Suprapubic skin (tissue), 4 donors: Measurements from ENCODE around the gene ZNF784. TPM values are rescaled to one million over a fixed set of nuclear protein-coding genes. Genes with fewer than 3 reads are reported as not detected.
"Not testable (repeated sequence)": the region's sequence is repeated elsewhere in the genome, so short reads cannot be mapped to it uniquely, and the experiment has no call there.

Source experiments
- DNase-seq, 2 donors: peaks; one replicate each; pipeline ENCODE4 v3.0.0-alpha.2; 2019; ENCODE audit warnings: low spot score in 2 of 2
- H3K27ac ChIP-seq: fragments of 200-600 bp; sonication (generic); one replicate; pipeline ENCODE4 v1.5.1; 2019
- H3K27me3 ChIP-seq: fragments of 200-600 bp; sonication (generic); one replicate; pipeline ENCODE4 v1.5.1; 2019
- H3K36me3 ChIP-seq: fragments of 200-600 bp; sonication (generic); one replicate; pipeline ENCODE4 v1.5.1; 2019
- H3K4me1 ChIP-seq: fragments of 200-600 bp; sonication (generic); one replicate; pipeline ENCODE4 v1.5.1; 2019
- H3K4me3 ChIP-seq: fragments of 200-600 bp; sonication (generic); one replicate; pipeline ENCODE4 v1.5.1; 2019; ENCODE audit warnings: mild to moderate bottlenecking
- H3K9me3 ChIP-seq: fragments of 200-600 bp; sonication (generic); one replicate; pipeline ENCODE4 v1.5.1; 2019
- EP300 ChIP-seq: sonication (generic); formaldehyde crosslinking; IDR thresholded peaks from one replicate; pipeline ENCODE4 v1.6.1; 2017; ENCODE audit warnings: antibody characterized with exemption
- POLR2A ChIP-seq, 2 donors: fragments of 450-650 bp; IDR thresholded peaks; one replicate each; pipeline ENCODE4 v1.6.1; 2017; ENCODE audit warnings: antibody characterized with exemption in 2 of 2, mild to moderate bottlenecking in 2 of 2, moderate library complexity in 2 of 2
- POLR2AphosphoS5 ChIP-seq, 3 donors: sonication (generic); formaldehyde crosslinking; IDR thresholded peaks; one replicate each; pipeline ENCODE4 v1.6.1; 2017; ENCODE audit warnings: antibody characterized with exemption in 3 of 3
- WGBS: methylation state at CpG from one replicate; pipeline ENCODE4 v1.1.5; 2018; 5-methylcytosine and 5-hydroxymethylcytosine counted together
- total RNA-seq, 4 donors: library from RNA; depleted of rRNA; stranded (reverse); fragments of >200 nt; gene quantifications; one replicate each; pipeline ENCODE4 v1.1.0, GENCODE V29; 2016
- TF ChIP-seq, protein P1 (sequence below), 2 donors: fragments of 200-600 bp in 1 of 2; fragments of 450-650 bp in 1 of 2; sonication (generic) in 1 of 2; IDR thresholded peaks; one replicate each; pipeline ENCODE4 v1.5.1; 2016 to 2019; ENCODE audit warnings: antibody characterized with exemption in 2 of 2, mild to moderate bottlenecking in 1 of 2, moderate library complexity in 1 of 2

Gene ZNF784
- total RNA-seq, 4 donors from 2014 or later, result 4.3 to 8.0 (median 6.5) TPM

DNA sequence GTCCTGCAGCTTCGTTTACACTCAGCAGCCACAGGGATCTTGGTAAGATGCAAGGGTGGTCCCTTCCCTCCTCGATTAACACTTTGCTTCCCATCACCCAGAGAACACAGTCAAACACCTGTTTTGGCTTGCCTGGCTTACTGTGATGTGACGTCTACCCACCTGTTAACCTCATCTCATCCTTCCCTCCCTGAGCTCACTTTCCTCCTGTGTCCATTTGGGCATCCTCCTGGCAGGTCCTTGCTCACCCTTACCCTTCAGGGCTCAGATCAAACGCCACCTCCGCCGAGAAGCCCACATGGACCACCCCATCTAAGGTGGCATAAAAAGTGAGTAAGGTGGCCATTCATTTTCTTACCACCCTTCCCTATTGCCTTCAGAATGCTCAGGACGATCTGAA lies 34.3 kb downstream of the ZNF784 start:
- TF ChIP-seq POLR2A (IDR thresholded peaks at IDR 0.05) (no peak), EP300 (no peak), POLR2AphosphoS5 (IDR thresholded peaks at IDR 0.05) (no peak)
- TF ChIP-seq, protein P1, sequence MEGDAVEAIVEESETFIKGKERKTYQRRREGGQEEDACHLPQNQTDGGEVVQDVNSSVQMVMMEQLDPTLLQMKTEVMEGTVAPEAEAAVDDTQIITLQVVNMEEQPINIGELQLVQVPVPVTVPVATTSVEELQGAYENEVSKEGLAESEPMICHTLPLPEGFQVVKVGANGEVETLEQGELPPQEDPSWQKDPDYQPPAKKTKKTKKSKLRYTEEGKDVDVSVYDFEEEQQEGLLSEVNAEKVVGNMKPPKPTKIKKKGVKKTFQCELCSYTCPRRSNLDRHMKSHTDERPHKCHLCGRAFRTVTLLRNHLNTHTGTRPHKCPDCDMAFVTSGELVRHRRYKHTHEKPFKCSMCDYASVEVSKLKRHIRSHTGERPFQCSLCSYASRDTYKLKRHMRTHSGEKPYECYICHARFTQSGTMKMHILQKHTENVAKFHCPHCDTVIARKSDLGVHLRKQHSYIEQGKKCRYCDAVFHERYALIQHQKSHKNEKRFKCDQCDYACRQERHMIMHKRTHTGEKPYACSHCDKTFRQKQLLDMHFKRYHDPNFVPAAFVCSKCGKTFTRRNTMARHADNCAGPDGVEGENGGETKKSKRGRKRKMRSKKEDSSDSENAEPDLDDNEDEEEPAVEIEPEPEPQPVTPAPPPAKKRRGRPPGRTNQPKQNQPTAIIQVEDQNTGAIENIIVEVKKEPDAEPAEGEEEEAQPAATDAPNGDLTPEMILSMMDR (IDR thresholded peaks at IDR 0.05), result no peak
- peaks cover 24% of the 10 kb centered on the region for H3K36me3 ChIP-seq
- H3K4me3 ChIP-seq, result no peak overlapping the region
- DNase-seq, result no peak
- H3K4me1 ChIP-seq, result peaks cover 25% of the 10 kb centered on the region
- no peaks in the 10 kb centered on the region for H3K9me3 ChIP-seq
- H3K27ac ChIP-seq, result no peak overlapping the region
- H3K27me3 ChIP-seq, result peaks cover 3% of the 10 kb centered on the region
- WGBS, result 55% methylated on average over 7 of the region's 7 CpGs

DNA sequence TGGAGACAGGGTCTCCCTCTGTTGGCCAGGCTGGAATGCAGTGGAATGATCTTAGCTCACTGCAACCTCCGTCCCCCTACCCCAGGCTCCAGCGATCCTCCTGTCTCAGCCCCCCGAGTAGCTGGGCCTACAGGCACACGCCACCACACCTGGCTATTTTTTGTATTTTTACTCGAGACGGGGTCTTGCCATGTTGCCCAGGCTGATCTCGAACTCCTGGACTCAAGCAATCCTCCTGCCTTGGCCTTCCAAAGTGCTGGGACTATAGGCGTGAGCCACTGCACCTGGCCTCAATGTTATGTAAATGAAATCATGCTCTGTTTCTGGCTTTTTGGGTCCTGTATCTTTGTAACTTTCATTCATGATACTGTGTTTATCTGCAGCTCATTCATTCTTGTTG lies 35.6 kb downstream of the ZNF784 start:
- no peak for TF ChIP-seq POLR2AphosphoS5 (IDR thresholded peaks at IDR 0.05)
- no peak for TF ChIP-seq POLR2A (IDR thresholded peaks at IDR 0.05)
- TF ChIP-seq, protein P1 (IDR thresholded peaks at IDR 0.05), result no peak
- TF ChIP-seq EP300, result no peak
- DNase-seq, result no peak
- Histone ChIP-seq H3K9me3 (no peaks in the 10 kb centered on the region), H3K27ac (no peak overlapping the region), H3K4me3 (no peak overlapping the region), H3K36me3 (peaks cover 20% of the 10 kb centered on the region), H3K4me1 (peaks cover 25% of the 10 kb centered on the region), H3K27me3 (peaks cover 3% of the 10 kb centered on the region)
- 91% methylated on average over 8 of the region's 8 CpGs for WGBS

DNA sequence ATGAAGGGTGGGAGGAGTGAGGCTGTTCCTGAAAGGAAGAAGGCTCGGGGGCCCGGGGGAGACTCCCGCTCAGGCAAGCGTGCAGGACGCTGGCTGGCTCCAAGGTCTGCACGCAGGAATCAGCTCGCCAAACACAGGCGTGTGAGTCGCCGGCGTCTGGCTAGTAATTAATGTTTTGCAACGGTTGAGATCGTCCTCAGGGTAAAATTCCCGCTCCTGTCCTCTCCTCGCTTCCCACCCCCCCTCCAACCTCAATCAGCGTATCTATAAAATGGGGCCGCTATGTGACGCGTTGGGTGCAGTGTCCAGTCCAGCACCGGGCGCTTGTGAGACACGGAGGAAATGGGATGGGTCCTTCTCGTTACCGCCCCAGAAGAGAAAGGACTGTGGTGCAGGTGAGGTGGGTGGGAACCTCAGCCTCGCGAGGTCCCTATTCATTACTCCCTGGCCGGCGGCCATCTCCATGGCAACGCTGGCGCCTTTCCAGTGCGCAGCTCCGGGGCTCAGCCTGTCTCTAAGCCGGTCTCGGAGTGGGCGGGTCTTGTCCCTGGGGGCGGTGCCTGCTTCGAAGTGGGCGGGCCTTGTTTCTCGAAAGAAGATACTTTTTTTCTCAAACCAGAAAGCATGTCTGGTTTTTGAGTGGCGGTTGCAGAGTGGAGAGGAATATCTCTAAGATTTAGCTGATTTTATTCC lies 37.2 kb downstream of the ZNF784 start:
- no peaks in the 10 kb centered on the region for H3K9me3 ChIP-seq
- WGBS, result under 1% methylated on average over 38 of the region's 40 CpGs
- peak; percentile 95 for DNase-seq
- peak overlapping the region; percentile 35 for H3K4me3 ChIP-seq
- H3K27me3 ChIP-seq, result peaks cover 3% of the 10 kb centered on the region
- TF ChIP-seq, protein P1 (IDR thresholded peaks at IDR 0.05), result no peak
- TF ChIP-seq EP300 (no peak), POLR2AphosphoS5 (IDR thresholded peaks at IDR 0.05) (no peak), POLR2A (IDR thresholded peaks at IDR 0.05) (no peak)
- peaks cover 26% of the 10 kb centered on the region for H3K4me1 ChIP-seq
- H3K27ac ChIP-seq, result no peak overlapping the region
- peaks cover 4% of the 10 kb centered on the region for H3K36me3 ChIP-seq

DNA sequence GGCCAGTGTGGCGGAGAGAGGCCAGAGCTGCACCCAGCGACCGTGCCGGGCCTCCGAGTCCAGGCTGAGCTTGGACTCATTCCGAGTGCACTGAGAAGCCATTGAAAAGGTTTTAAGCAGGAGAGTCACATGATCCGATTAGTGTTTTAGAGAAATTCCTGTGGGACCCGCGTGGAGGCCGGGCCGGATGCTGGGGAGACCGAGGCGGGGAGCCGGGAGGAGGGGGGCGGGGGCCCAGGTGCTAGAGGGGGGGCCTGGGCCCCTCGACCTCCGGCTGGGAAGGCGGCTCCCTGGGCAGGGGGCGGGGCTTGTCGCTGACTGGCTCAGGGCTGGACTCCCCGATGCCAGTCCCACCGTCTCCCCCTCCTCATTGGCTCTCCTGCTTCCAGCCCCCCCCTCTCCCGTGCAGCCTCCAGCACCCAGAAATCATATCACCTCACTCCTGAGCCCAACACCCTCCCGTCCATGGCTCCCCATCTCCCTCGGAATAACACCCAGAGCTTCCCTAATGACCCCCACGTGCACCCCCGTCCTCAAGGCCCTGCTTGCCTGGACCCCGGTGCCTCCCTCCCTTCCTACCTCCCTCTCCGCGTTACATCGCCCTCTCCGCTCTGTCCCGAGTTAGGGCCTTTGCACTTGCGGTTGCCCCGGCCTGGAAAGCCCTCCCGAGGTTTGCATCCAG lies 38.6 kb downstream of the ZNF784 start:
- Histone ChIP-seq H3K27ac (peak overlapping the region; percentile 32), H3K9me3 (no peaks in the 10 kb centered on the region), H3K27me3 (peaks cover 3% of the 10 kb centered on the region), H3K4me3 (peak overlapping the region; percentile 42), H3K4me1 (peaks cover 38% of the 10 kb centered on the region), H3K36me3 (no peaks in the 10 kb centered on the region)
- TF ChIP-seq, protein P1 (IDR thresholded peaks at IDR 0.05), result no peak
- TF ChIP-seq POLR2A (IDR thresholded peaks at IDR 0.05) (no peak), EP300 (no peak), POLR2AphosphoS5 (IDR thresholded peaks at IDR 0.05) (no peak)
- DNase-seq, result peak in 1 of 2 donors; percentile 74
- 5% methylated on average over 31 of the region's 36 CpGs for WGBS

DNA sequence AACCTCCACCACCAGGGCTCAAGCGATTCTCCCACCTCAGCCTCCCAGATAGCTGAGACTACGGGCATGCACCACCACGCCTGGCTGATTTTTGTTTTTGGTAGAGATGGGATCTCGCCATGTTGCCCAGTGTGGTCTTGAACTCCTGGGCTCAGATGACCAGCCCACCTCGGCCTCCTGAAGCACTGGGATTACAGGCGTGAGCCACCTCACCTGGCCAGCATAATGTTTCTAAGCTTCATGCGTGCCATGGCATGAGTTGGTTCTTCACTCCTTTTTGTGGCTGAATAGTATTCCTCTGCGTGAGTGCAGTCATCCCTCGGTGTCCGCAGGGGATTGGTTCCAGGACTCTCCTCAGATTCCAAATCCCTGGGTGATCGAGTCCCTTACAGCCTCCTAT lies 39.5 kb downstream of the ZNF784 start:
- H3K27ac ChIP-seq, result no peak overlapping the region

DNA sequence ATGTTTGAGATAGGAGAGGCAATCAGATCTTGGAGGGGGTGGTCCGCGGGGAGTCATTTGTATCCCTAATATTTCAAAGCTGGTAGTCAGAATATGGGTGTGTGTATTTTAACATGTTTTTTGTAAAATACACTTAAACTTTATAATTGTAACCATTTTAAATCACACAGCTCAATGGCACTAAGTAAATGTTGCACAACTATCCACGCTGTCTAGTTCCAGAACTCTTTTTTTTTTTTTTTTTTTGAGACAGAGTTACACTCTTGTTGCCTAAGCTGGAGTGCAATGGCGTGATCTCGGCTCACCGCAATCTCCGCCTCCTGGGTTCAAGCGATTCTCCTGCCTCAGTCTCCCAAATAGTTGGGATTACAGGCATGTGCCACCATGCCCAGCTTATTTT lies 40.5 kb downstream of the ZNF784 start:
- H3K4me1 ChIP-seq, result peaks cover 49% of the 10 kb centered on the region
- not testable (repeated sequence) for H3K36me3 ChIP-seq, H3K4me3 ChIP-seq, H3K9me3 ChIP-seq, H3K27ac ChIP-seq, H3K27me3 ChIP-seq, DNase-seq
- WGBS, result 72% methylated on average over 8 of the region's 8 CpGs

More for the DNA sequence above, 39.5 kb downstream of the ZNF784 start:
- H3K36me3 ChIP-seq, result no peaks in the 10 kb centered on the region
- H3K4me1 ChIP-seq, result peaks cover 42% of the 10 kb centered on the region
- TF ChIP-seq POLR2A (IDR thresholded peaks at IDR 0.05) (no peak), POLR2AphosphoS5 (IDR thresholded peaks at IDR 0.05) (no peak), EP300 (no peak)
- TF ChIP-seq, protein P1 (IDR thresholded peaks at IDR 0.05), result no peak
- peaks cover 3% of the 10 kb centered on the region for H3K27me3 ChIP-seq
- no peak for DNase-seq
- H3K9me3 ChIP-seq, result no peaks in the 10 kb centered on the region
- WGBS, result 95% methylated on average over 11 of the region's 11 CpGs
- no peak overlapping the region for H3K4me3 ChIP-seq

DNA sequence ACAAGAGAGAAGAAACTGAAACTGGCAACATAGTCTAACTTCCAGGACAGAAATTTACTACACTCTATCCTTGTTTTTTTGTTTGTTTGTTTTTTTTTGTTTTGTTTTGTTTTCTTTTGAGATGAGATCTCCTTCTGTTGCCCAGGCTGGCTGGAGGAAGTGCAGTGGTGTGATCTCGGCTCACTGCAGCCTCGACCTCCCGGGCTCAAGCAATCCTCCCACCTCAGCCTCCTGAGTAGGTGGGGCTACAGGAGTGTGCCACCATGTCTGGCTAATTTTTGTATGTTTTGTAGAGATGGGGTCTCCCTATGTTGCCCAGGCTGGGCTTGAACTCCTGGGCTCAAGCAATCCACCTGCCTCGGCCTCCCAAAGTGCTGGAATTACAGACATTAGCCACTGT lies 42.1 kb downstream of the ZNF784 start:
- Histone ChIP-seq H3K4me1 (peaks cover 43% of the 10 kb centered on the region), H3K36me3 (peaks cover 21% of the 10 kb centered on the region)
- DNase-seq, H3K27me3 ChIP-seq, H3K4me3 ChIP-seq, H3K9me3 ChIP-seq, H3K27ac ChIP-seq: not testable (repeated sequence)
- WGBS, result 75% methylated on average over 4 of the region's 4 CpGs
